ENCODE data around the gene VPS54. TPM values are rescaled to one million over a fixed set of nuclear protein-coding genes. Genes with fewer than 3 reads are reported as not detected.

Gene VPS54
- total RNA-seq, 2 donors from 2014 or later, result 2.6 to 10.1 TPM

DNA sequence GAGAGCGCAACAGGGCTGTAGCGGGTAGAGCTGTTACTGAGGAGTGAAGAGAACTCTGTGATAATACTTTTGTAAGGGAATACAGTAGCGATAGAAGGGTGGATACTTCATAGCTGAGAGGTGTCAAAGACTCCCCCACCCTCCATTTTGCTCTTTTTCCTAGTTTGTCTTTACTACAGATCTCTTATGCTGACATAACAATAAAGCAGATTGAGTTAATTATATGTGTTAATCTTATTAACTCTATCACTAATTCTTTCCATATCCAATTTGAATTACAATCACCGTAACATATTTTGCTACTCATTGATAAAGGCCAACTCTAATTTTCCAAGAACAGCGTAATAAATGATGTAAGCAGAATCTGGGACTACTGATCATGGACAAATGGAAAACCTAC lies 120.4 kb downstream of the VPS54 start:
- no peak for DNase-seq (ENCODE audit: low spot score in 2 of 2)
- no peak for ATAC-seq
- Mint-ChIP-seq H3K9me3 (peaks cover 5 to 22% of the 10 kb centered on the region in 2 donors), H3K36me3 (peaks cover 14 to 31% of the 10 kb centered on the region in 2 donors), H3K27ac (peak overlapping the region in 1 of 2 donors; percentile 57)

GRCh38 chr2:63894167-63894566 lies 125.1 kb downstream of the VPS54 start:
- H3K27ac Mint-ChIP-seq, result peak overlapping the region in 1 of 2 donors; percentile 35
- DNase-seq (ENCODE audit: low spot score in 2 of 2), result no peak
- peaks cover 0 to 17% of the 10 kb centered on the region in 2 donors for H3K36me3 Mint-ChIP-seq
- no peaks in the 10 kb centered on the region for H3K9me3 Mint-ChIP-seq
- no peak for ATAC-seq

GRCh38 chr2:63893163-63893562 lies 126.1 kb downstream of the VPS54 start:
- Mint-ChIP-seq H3K27ac (peak overlapping the region; percentile 35 to 72), H3K36me3 (peaks cover 0 to 21% of the 10 kb centered on the region in 2 donors), H3K9me3 (no peaks in the 10 kb centered on the region)
- no peak for ATAC-seq
- DNase-seq (ENCODE audit: low spot score in 2 of 2), result no peak

DNA sequence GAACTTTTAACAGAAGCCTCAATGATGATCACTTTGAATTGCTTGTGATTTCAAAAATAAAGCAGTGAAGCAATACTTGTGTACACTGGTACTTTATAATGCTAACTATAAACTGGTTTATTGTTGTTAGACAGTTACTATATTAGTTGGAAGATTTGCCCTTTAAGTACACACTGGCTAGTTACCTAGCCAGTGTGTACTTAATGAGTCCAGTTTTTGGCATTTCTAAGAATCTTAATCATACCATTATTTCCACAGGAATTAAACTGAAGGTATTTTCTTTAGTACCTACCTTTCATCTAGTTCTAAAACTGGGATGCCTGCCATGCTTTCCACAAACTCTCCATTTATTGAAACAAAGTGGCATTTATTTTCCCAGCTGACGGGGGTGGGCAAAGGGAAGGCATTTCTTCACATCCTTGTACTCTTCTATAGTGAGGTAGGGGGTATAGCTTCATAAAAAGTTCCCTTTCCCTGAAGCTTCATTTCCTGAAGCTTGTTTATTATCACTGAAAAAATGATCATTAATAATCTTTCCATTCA lies 127.7 kb downstream of the VPS54 start:
- DNase-seq (ENCODE audit: low spot score in 2 of 2), result no peak
- Mint-ChIP-seq H3K36me3 (peaks cover 0 to 23% of the 10 kb centered on the region in 2 donors), H3K9me3 (no peaks in the 10 kb centered on the region), H3K27ac (no peak overlapping the region)
- no peak for ATAC-seq

- no peak for ATAC-seq
- H3K9me3 Mint-ChIP-seq, result no peaks in the 10 kb centered on the region
- no peak for DNase-seq (ENCODE audit: low spot score in 2 of 2)
- peaks cover 0 to 26% of the 10 kb centered on the region in 2 donors for H3K36me3 Mint-ChIP-seq
- peak overlapping the region in 1 of 2 donors; percentile 65 for H3K27ac Mint-ChIP-seq
Observed at GRCh38 chr2:63890678-63891077, 128.6 kb downstream of the VPS54 start.

- DNase-seq (ENCODE audit: low spot score in 2 of 2), result peak in 1 of 2 donors; percentile 41
- ATAC-seq, result peak; percentile 55 to 80
- no peaks in the 10 kb centered on the region for H3K9me3 Mint-ChIP-seq
- peak overlapping the region; percentile 50 to 58 for H3K27ac Mint-ChIP-seq
- H3K36me3 Mint-ChIP-seq, result peaks cover 0 to 34% of the 10 kb centered on the region in 2 donors
Observed at GRCh38 chr2:63888490-63889402, 130.5 kb downstream of the VPS54 start.

DNA sequence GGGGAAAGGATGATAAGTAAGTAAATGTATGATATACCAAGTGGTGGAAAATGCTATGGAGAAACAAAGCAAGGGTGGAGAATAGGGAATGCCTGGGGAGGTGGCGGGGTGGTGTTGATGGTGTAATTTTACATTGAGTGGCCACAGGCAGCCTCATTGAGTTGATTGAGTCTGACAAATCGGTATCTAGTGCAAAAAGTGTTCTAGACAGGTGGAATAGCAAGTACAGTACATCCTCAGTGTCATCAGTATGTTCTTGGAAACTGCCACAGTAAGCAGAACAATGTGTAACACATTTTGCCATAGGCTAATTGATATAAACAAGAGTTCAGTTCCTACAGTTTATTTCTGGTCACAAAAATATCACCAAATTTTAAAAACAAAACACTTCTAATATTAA lies 131.2 kb downstream of the VPS54 start:
- Mint-ChIP-seq H3K27ac (peak overlapping the region in 1 of 2 donors; percentile 59), H3K9me3 (no peaks in the 10 kb centered on the region), H3K36me3 (peaks cover 0 to 34% of the 10 kb centered on the region in 2 donors)
- DNase-seq (ENCODE audit: low spot score in 2 of 2) (no peak), ATAC-seq (no peak)

DNA sequence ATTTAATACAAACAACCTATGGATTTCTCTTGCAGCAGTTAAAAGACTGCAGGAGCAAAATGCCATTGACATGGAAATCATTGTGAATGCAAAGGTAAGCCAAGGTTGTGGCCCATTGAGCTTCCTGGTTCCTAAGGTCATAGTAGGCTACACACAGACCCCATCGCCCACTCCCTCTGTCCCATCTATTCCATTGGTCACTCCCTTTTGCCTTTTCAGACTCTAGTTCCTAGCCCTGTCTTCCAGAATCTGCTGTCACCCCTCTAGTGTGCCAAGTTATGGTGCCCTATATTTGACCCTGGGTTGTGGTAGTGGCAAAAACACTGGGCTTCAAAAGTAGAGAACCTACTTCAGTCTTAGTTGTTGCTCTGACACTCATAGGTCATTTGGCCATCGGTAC lies 132.8 kb downstream of the VPS54 start:
- Mint-ChIP-seq H3K27ac (no peak overlapping the region), H3K36me3 (peaks cover 0 to 45% of the 10 kb centered on the region in 2 donors), H3K9me3 (no peaks in the 10 kb centered on the region)
- ATAC-seq, result no peak
- DNase-seq (ENCODE audit: low spot score in 2 of 2), result no peak

DNA sequence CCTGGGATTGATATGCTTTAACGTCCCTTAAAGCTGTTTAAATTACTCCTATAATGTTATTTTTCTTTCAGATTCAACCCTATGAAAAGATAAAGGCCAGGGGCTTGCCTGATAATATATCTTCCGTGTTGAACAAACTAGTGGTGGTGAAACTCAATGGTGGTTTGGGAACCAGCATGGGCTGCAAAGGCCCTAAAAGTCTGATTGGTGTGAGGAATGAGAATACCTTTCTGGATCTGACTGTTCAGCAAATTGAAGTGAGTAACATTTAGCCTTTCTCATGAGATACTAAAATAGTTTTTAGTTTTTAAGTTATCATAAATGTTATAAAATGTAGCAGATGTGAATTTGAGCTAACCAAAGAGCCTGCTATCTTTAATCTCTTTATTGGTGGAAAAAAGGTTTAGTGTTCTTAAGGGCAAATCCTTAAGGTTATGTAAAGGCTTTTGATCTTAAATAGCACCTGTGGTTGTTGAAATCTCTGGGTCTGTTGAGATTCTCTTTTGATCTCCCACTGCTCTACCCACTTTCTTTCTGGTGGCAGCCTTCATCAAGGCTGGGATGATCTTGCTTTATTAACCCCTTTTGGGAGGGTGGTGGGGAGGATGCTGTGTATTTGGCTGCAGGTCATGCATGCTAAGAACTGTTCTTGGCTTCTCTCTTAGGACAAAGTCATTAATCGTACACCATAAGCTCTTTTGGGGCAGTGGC lies 136.7 kb downstream of the VPS54 start:
- DNase-seq (ENCODE audit: low spot score in 2 of 2) (no peak), ATAC-seq (peak; percentile 68 to 78)
- no peaks in the 10 kb centered on the region for H3K9me3 Mint-ChIP-seq
- peaks cover 0 to 36% of the 10 kb centered on the region in 2 donors for H3K36me3 Mint-ChIP-seq
- peak overlapping the region; percentile 30 to 67 for H3K27ac Mint-ChIP-seq

DNA sequence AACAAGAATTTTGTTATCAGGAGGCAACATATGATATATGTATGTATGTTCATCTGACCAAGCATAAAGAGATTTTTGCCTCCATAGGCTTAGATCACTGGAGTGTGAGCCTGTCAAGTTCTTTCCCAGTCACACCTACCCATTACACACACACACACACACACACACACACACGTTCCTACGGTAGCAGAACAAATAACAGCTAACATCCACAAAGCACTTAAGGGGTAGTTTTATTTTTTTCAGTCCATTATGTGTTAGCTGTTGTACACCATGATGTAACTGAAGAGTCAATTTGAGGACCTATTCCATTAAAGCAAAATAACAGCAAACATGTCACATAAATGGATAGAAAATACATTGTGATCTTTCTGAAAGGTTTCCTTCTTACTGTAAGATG lies 138.0 kb downstream of the VPS54 start:
- ATAC-seq (no peak), DNase-seq (ENCODE audit: low spot score in 2 of 2) (no peak)
- Mint-ChIP-seq H3K36me3 (peaks cover 0 to 44% of the 10 kb centered on the region in 2 donors), H3K27ac (peak overlapping the region in 1 of 2 donors; percentile 30), H3K9me3 (no peaks in the 10 kb centered on the region)

- no peak overlapping the region for H3K27ac Mint-ChIP-seq
- no peaks in the 10 kb centered on the region for H3K9me3 Mint-ChIP-seq
- ATAC-seq, result no peak
- no peak for DNase-seq (ENCODE audit: low spot score in 2 of 2)
- peaks cover 0 to 50% of the 10 kb centered on the region in 2 donors for H3K36me3 Mint-ChIP-seq
Observed at GRCh38 chr2:63880625-63881024, 138.6 kb downstream of the VPS54 start.

- no peak overlapping the region for H3K27ac Mint-ChIP-seq
- ATAC-seq, result no peak
- peaks cover 0 to 56% of the 10 kb centered on the region in 2 donors for H3K36me3 Mint-ChIP-seq
- H3K9me3 Mint-ChIP-seq, result no peaks in the 10 kb centered on the region
- no peak for DNase-seq (ENCODE audit: low spot score in 2 of 2)
Observed at GRCh38 chr2:63879876-63880433, 139.3 kb downstream of the VPS54 start.

DNA sequence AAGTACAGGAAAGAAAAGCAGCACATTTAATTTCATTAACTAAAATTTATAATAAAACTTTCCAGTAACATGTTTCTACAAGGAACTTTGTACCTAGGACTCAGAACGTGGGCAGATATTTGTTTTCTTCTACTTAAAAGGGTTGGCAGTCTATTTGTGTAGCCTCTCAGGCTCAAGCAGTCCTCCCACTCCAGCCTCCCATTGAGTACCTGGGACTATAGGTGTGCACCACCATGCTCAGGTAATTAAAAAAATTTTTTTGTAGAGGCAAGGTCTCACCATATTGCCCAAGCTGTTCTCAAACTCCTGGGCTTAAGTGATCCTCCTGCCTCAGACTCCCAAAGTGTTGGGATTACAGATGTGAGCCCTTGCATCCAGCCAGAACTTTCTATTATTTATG lies 140.7 kb downstream of the VPS54 start:
- H3K36me3 Mint-ChIP-seq, result peaks cover 4 to 60% of the 10 kb centered on the region in 2 donors
- H3K27ac Mint-ChIP-seq, result no peak overlapping the region
- ATAC-seq, result no peak
- H3K9me3 Mint-ChIP-seq, result peaks cover 0 to 2% of the 10 kb centered on the region in 2 donors
- DNase-seq (ENCODE audit: low spot score in 2 of 2), result no peak

GRCh38 chr2:63876311-63876710 lies 142.9 kb downstream of the VPS54 start:
- Mint-ChIP-seq H3K36me3 (peaks cover 14 to 67% of the 10 kb centered on the region in 2 donors), H3K27ac (peak overlapping the region in 1 of 2 donors; percentile 21), H3K9me3 (peaks cover 3 to 6% of the 10 kb centered on the region in 2 donors)
- DNase-seq (ENCODE audit: low spot score in 2 of 2) (no peak), ATAC-seq (no peak)

- H3K27ac Mint-ChIP-seq, result peak overlapping the region in 1 of 2 donors; percentile 21
- DNase-seq (ENCODE audit: low spot score in 2 of 2), result no peak
- H3K9me3 Mint-ChIP-seq, result peaks cover 3 to 6% of the 10 kb centered on the region in 2 donors
- peak in 1 of 2 donors; percentile 29 for ATAC-seq
- peaks cover 14 to 66% of the 10 kb centered on the region in 2 donors for H3K36me3 Mint-ChIP-seq
Observed at GRCh38 chr2:63875559-63876245, 143.5 kb downstream of the VPS54 start.

- no peak for DNase-seq (ENCODE audit: low spot score in 2 of 2)
- Mint-ChIP-seq H3K36me3 (peaks cover 14 to 64% of the 10 kb centered on the region in 2 donors), H3K27ac (peak overlapping the region in 1 of 2 donors; percentile 21), H3K9me3 (peaks cover 3 to 6% of the 10 kb centered on the region in 2 donors)
- ATAC-seq, result no peak
Observed at GRCh38 chr2:63875131-63875527, 144.1 kb downstream of the VPS54 start.
